Activated effector memory CD4-positive, alpha-beta T cell treated with Interleukin-2 at 50 U/mL for 16 hours (primary cell): Measurements from ENCODE around the gene TCAP.
"Not testable (repeated sequence)": the region's sequence is repeated elsewhere in the genome, so short reads cannot be mapped to it uniquely, and the experiment has no call there.

Source experiments
- DNase-seq: peaks from one replicate; pipeline ENCODE4 v3.0.0-alpha.2; 2020

Gene TCAP

DNA sequence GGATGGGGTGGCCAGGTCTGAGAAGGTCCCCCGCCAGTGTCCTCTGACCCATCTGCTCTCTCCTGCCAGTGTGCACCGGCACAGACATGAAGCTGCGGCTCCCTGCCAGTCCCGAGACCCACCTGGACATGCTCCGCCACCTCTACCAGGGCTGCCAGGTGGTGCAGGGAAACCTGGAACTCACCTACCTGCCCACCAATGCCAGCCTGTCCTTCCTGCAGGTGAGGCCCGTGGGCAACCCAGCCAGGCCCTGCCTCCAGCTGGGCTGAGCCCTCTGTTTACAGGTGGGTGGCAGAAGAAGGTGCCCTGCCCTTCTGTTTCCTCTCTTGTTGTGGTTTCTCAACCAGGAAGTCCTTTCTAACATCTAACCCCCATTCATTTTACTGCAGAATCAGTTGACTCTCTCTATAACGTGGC is 41.8 kb downstream of the TCAP start:
- DNase-seq = no peak

DNA sequence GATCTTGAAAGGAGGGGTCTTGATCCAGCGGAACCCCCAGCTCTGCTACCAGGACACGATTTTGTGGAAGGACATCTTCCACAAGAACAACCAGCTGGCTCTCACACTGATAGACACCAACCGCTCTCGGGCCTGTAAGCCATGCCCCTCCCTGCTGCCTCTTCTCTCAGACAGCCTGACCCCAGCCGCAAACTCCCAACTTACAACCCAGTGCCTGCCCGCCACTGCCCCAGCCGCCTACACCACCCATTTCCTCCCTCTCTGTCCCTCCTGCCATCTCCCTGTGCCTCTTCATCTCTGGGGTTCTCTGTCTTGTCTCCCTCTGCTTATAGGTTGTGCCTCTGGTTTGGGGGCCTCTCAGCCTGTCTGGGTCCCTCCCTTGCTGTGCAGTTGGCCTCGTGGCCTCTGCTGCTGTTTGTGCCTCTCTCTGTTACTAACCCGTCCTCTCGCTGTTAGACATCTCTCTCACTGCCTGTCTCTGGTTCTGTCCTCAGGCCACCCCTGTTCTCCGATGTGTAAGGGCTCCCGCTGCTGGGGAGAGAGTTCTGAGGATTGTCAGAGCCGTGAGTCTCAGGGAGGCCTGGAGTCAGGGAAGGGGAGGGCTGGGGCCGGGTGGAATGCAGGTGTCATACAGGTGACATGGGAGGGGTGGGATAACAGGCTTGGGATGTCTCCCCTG is 44.3 kb downstream of the TCAP start:
- no peak for DNase-seq

DNA sequence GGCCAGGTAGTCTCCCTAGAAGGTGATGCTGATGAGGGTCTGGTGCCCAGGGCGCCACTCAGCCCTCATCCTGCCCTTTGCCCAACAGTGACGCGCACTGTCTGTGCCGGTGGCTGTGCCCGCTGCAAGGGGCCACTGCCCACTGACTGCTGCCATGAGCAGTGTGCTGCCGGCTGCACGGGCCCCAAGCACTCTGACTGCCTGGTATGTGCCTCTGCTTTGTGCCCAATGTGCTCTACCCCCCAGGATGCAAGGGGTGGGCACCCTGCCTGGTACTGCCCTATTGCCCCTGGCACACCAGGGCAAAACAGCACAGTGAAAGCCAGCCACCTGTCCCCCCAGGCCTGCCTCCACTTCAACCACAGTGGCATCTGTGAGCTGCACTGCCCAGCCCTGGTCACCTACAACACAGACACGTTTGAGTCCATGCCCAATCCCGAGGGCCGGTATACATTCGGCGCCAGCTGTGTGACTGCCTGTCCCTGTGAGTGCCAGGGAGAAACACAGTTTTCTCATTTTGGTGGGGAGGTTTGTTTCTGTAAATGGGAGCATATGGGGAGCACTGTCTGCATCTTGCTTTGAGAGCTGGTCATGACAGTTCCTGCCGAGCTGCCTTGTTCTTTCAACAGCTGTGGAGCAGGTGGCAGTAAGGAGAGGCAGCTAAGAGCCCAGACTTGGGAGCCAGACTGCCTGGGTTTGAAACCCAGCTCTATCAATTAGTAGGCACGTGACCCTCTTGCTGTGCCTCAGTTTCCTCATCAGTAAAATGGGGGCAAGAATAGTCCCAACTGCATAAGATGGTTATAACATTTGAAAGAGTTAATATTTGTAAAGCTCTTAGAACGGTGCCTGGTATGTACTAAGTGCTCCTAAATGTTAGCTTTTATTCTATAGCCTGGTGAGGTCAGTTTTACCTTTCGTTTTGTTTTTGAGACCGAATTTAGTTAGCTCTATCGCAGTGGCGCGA is 45.1 kb downstream of the TCAP start:
- no peak for DNase-seq

DNA sequence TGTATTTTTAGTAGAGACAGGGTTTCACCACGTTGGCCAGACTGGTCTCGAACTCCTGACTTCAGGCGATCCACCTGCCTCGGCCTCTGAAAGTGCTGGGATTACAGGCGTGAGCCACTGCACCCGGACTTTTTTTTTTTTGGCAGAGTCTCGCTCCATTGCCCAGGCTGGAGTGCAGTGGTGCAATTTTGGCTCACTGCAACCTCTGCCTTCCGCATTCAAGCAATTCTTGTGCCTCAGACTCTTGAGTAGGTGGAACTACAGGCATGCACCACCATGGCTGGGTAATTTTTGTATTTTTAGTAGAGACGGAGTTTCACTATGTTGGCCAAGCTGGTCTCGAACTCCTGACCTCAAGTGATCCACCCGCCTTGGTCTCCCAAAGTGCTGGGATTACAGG is 45.9 kb downstream of the TCAP start:
- DNase-seq = not testable (repeated sequence)

DNA sequence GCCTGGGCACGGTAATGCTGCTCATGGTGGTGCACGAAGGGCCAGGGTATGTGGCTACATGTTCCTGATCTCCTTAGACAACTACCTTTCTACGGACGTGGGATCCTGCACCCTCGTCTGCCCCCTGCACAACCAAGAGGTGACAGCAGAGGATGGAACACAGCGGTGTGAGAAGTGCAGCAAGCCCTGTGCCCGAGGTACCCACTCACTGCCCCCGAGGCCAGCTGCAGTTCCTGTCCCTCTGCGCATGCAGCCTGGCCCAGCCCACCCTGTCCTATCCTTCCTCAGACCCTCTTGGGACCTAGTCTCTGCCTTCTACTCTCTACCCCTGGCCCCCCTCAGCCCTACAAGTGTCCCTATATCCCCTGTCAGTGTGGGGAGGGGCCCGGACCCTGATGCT is 46.7 kb downstream of the TCAP start:
- DNase-seq = no peak

DNA sequence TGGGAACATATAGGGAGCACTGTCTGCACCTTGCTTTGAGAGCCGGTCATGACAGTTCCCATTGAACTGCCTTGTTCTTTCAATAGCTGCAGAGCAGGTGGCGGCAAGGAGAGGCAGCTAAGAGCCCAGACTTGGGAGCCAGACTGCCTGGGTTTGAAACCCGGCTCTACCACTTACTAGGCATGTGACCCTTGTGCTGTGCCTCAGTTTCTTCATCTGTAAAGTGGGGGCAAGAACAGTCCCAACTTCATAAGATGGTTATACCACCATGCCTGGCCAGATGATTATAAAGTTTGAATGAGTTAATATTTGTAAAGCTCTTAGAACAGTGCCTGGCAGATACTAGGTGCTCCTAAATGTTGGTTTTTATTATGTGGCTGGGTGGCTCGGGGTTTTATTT is 49.1 kb downstream of the TCAP start:
- no peak for DNase-seq

DNA sequence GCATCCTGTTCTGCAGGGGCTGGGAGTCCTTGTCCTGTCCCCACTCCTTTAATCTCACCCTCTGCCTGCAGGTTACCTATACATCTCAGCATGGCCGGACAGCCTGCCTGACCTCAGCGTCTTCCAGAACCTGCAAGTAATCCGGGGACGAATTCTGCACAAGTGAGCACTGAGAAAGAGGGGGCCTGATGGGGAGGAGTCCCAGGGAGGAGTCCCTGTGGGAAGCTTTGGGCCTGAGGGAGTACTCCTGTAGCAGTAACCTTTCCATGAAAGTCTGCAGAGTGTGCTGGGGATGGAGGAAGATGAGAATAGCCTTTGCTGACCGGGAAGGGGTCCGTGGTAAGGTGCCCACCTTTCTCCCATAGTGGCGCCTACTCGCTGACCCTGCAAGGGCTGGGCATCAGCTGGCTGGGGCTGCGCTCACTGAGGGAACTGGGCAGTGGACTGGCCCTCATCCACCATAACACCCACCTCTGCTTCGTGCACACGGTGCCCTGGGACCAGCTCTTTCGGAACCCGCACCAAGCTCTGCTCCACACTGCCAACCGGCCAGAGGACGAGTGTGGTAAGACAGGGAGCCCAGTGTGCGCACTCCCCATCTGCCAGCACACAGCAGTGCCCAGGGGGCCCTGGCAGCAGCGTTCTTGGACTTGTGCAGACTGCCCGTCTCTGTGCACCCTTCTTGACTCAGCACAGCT is 50.4 kb downstream of the TCAP start:
- no peak for DNase-seq
